ENCODE data around the gene AP2A1.

Gene AP2A1

DNA sequence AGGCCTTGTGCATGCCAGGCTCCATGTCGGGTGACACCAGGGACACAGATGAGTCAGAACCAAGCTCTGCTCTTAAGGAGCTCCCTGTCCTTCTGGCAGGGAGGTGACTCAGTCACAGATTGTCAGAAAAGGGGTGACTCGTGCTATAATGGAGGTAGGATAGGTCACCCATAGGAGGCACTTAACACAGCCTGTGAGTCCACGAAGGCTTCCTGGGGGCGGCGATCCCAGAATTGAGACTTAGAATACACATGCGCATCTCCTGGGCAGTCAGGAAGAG is 26.7 kb downstream of the AP2A1 start:
- DNase-seq (ENCODE audit: low read depth): no peak

DNA sequence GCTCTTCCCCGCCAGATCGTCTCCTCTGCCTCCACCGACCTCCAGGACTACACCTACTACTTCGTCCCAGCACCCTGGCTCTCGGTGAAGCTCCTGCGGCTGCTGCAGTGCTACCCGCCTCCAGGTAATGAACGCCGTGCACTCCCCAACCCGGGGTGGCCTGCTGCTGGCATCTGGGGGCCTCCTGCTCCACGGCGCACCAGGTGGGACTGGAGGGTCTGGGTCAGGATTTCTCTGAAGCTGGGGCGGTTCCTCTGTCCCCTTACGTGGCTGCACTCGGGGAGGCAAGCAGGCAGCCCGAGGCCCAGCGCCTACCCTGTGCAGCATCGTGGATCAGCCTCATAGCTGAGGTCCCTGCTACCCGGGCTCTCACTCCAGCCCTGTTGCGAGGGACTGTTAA is 28.8 kb downstream of the AP2A1 start:
- no peak for DNase-seq (ENCODE audit: low read depth)

DNA sequence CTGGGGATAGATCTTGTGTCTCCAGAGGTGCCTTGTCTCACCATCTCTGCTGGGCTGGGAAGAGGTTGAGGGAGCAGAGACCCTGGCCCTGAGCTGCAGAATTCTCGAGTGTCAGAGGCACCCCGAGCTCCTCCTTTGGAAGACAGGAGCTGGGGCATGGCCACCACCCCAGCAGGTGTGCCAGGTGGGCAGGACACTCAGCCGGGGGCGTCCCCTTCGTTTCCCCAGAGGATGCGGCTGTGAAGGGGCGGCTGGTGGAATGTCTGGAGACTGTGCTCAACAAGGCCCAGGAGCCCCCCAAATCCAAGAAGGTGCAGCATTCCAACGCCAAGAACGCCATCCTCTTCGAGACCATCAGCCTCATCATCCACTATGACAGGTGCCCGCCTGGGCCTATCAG is 31.8 kb downstream of the AP2A1 start:
- DNase-seq (ENCODE audit: low read depth): no peak

DNA sequence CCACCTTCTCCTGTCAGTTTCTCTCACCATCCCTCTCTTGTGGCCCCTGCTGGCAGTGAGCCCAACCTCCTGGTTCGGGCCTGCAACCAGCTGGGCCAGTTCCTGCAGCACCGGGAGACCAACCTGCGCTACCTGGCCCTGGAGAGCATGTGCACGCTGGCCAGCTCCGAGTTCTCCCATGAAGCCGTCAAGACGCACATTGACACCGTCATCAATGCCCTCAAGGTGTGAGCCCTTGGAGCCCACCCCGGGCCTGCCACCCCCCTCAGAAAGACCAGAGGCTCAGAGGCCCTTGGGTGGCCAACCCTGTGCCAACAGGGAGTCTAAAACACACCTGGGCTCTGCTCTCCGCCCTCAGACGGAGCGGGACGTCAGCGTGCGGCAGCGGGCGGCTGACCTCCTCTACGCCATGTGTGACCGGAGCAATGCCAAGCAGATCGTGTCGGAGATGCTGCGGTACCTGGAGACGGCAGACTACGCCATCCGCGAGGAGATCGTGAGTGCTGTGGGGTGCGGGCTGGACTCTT is 32.5 kb downstream of the AP2A1 start:
- no peak for DNase-seq (ENCODE audit: low read depth)

DNA sequence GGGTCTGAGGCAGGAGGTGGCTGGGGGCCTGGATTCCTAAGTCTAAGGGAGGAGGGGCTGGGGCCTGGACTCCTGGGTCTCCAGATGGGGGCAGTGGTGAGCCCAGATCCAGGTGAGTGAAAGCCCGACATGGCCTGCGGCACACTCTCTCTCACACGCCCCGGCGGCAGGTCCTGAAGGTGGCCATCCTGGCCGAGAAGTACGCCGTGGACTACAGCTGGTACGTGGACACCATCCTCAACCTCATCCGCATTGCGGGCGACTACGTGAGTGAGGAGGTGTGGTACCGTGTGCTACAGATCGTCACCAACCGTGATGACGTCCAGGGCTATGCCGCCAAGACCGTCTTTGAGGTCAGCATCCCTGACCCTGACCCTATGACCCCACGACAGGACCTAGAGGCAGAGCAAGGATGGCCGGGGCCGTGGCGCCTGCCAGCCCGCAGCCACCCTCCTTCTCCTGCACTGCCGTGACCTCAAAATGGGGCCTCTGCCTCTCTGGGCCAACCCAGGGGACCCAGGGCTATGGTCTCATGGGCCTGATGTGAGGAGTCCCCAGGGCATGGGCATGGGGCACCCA is 33.1 kb downstream of the AP2A1 start:
- no peak for DNase-seq (ENCODE audit: low read depth)

DNA sequence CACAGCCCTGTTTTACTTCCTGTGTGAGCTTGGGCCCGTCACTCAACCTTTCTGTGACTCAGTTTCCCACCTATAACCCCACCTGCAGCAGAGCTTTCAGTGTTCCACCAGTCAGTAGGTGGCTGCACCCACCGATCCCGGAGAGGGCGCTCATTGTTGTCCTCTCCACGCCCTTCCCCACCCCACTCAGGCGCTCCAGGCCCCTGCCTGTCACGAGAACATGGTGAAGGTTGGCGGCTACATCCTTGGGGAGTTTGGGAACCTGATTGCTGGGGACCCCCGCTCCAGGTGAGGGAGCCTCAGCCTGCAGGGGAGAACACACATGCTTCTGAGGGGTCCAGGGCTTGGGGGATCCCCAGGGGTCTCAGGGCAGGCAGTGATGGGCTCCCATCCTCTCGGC is 34.0 kb downstream of the AP2A1 start:
- DNase-seq (ENCODE audit: low read depth): no peak

DNA sequence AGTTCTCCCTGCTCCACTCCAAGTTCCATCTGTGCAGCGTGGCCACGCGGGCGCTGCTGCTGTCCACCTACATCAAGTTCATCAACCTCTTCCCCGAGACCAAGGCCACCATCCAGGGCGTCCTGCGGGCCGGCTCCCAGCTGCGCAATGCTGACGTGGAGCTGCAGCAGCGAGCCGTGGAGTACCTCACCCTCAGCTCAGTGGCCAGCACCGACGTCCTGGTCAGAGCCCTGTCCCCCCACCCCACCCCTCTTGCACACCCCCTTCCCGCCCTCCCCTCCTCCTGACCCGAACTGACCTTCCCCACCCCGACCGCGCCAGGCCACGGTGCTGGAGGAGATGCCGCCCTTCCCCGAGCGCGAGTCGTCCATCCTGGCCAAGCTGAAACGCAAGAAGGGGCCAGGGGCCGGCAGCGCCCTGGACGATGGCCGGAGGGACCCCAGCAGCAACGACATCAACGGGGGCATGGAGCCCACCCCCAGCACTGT is 34.6 kb downstream of the AP2A1 start:
- no peak for DNase-seq (ENCODE audit: low read depth)

DNA sequence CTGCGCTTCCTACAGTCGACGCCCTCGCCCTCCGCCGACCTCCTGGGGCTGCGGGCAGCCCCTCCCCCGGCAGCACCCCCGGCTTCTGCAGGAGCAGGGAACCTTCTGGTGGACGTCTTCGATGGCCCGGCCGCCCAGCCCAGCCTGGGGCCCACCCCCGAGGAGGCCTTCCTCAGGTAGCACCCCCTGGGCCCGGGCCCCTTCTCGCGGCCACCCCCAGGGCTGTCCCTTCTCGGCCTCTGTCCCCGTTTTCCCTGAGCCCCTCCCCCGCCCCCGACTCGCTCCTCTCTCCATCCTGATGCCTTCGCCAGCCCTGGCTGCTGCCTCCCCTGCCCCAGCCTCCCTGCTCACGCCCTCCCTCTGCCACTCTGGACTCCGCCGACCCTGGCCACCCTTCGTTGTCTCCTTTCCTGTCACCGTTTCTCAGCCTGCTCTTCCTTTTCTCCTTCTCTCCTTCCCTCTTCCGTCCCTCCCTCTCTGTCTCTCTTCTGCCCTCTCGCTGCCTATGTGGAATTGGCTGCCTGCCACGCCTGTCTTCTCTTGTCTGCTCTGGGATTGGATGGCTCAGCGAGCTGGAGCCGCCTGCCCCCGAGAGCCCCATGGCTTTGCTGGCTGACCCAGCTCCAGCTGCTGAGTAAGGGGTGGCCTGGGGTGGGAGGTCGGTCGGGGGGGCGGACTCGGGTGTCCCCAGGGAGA is 35.3 kb downstream of the AP2A1 start:
- DNase-seq (ENCODE audit: low read depth): no peak

DNA sequence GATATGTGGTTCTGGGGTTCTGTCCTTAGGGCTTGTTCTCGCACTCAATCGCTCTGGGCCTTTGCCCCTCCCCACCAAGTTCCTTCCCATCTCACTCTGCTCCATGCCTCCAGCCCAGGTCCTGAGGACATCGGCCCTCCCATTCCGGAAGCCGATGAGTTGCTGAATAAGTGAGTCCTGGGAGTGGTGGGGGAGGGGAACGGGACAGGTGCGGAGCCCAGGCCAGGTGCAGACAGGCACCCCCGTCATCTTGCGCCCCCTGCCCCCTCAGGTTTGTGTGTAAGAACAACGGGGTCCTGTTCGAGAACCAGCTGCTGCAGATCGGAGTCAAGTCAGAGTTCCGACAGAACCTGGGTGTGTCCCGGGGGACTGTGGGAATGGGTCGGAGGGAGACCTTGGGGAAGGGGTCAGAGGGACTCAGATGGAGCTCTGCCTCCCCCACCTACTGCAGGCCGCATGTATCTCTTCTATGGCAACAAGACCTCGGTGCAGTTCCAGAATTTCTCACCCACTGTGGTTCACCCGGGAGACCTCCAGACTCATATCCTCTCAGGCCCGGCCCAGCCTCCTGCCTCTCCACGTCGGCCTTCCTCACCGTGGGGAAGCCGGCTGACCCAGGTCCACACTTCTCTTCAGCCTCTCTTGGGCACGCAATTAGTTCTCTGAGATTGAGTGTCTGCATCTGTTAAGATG is 36.2 kb downstream of the AP2A1 start:
- DNase-seq (ENCODE audit: low read depth): no peak

DNA sequence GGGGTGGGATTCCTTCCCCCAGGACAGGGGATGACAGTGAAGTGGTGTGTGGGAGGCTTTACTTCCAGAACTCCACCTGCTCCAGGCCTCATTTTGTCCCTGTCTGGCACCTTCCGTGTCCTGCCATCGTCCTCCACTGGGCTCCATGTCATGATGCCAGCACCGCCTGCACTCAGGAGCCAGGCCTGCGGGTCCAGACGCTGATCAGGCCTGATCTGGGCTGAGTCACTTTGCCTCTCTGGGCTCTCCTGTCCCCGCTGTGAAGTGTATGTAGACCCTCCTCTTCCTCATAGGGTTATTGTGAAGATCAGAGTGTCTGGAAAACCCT is 36.7 kb downstream of the AP2A1 start:
- DNase-seq (ENCODE audit: low read depth): no peak

DNA sequence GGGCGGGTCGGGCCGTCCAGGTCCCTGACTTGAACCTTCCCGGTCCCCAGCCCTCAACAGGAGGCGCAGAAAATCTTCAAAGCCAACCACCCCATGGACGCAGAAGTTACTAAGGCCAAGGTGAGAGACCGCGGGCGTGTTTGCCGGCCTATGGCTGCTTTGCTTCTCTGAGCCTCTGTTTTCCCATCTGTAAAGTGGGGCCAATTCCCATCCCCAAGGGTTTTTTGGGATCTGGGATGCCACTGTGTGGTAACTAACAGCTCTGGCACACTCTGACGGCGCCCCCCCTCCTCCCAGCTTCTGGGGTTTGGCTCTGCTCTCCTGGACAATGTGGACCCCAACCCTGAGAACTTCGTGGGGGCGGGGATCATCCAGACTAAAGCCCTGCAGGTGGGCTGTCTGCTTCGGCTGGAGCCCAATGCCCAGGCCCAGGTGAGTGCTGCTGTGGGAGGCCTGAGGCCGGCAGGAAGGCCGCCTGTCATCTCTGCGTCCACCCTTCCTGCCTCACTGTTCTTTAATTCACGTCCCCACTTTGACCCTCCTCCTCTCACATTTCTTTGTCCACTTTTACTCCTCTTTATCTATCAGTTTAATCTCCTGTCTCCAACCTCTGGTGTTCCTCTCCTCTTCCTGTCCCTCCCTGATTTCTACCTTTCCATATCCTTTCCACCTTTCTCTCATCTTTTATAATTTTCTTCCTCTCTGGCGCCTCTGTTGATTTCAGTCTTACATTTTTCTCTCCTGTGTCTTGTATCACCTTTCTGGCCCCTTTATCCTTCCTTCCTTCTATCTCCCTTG is 39.2 kb downstream of the AP2A1 start:
- DNase-seq (ENCODE audit: low read depth): no peak

DNA sequence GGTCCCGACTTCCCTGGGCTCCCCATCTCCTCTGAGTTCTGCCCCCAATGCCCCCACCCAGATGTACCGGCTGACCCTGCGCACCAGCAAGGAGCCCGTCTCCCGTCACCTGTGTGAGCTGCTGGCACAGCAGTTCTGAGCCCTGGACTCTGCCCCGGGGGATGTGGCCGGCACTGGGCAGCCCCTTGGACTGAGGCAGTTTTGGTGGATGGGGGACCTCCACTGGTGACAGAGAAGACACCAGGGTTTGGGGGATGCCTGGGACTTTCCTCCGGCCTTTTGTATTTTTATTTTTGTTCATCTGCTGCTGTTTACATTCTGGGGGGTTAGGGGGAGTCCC is 39.8 kb downstream of the AP2A1 start:
- no peak for DNase-seq (ENCODE audit: low read depth)

DNA sequence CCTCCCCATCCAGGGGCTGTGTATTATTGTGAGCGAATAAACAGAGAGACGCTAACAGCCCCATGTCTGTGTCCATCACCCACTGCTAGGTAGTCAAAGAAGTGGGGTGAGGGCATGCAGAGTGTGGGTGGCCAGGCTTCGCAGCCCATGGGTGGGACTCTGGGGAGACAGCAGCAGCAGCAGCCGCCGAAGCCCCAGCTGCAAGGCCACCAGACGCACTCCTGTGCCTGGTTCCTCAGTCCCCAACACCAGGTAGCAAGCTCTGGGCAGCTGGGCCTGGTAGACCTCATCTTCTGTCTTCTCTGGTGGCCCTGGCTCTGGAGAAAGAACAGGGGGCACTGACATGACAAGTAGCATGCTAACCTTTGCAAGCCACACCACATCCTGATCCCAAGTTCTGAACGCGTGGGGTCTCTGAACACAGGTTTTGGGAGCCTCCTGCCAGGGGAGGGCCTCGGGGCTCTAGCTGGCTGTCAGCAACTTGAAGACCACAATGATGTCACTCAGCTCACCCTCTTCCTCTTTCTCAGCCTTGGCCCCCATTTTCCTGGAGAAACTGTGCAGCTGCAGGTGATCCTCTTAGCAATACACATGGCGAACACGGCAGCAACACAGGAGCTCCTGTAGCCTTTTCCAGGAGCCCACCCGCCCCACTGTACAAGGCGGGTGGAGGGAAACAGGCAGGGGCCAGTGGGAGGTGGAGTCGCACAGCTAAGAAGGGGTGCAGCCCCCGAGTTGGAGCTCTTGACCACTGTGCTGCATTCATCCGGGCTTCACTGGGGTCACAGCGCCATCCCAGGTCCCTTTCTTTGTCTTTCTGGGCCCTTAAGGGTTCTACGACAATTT is 40.5 kb downstream of the AP2A1 start:
- DNase-seq (ENCODE audit: low read depth): no peak

DNA sequence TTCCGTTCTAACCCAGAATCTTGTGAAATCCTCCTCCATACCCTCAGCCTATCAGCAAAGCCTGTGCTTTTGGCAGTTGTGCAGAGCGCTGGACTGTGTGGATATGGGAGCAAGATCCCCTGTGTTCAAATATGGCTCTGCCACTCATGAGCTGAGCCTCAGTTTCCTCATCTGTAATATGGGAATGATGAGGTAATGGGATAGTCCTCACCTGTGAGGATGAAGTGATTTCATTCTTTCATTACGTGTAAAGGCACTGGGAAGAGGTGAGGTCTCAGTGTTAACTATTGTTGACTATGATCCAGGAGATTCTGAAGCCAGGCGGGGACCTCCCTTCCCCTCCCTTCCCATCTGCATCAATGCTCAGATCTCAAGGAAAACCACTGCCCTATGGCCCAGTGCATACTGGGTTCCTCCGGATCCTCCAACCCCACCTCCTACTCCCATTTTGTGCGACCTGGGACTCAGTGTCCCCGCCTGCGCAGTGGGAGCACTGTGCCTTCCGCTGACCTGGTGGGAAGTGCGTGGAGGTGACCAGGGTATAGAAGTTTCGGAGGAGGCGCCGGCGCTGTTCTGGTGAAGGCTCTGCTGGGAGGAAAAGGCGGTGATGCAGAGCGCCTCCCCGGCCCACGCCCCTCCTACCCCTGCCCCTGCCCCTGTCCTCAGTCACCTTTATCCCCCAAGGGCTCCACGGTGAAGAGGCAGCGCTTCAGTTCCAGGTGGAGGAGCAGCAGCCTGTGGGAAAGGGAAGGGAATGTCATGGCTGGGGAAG is 41.3 kb downstream of the AP2A1 start:
- DNase-seq (ENCODE audit: low read depth): no peak

DNA sequence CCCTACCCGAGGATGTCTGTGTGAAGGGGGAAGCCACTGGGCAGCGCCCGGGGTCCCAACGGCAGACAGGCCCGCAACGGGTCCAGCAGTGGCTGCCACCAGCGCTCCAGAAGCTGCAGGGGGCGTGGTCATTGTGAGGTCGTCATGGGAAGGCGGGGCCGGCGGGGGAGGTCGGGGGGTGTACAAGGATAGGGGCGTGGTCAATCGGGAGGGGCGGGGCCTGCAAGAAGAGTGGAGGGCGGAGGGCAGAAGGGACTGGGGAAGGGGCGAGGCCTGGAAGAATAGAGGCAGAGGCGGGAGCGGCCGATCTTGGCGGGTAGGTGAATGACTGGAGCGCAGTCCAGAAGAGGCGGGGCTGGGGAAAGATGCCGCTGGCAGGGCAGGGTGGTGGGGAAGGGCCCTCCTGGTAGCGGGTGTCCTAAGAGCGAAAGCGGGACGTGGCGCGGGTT is 41.9 kb downstream of the AP2A1 start:
- peak; percentile 83 for DNase-seq (ENCODE audit: low read depth)

DNA sequence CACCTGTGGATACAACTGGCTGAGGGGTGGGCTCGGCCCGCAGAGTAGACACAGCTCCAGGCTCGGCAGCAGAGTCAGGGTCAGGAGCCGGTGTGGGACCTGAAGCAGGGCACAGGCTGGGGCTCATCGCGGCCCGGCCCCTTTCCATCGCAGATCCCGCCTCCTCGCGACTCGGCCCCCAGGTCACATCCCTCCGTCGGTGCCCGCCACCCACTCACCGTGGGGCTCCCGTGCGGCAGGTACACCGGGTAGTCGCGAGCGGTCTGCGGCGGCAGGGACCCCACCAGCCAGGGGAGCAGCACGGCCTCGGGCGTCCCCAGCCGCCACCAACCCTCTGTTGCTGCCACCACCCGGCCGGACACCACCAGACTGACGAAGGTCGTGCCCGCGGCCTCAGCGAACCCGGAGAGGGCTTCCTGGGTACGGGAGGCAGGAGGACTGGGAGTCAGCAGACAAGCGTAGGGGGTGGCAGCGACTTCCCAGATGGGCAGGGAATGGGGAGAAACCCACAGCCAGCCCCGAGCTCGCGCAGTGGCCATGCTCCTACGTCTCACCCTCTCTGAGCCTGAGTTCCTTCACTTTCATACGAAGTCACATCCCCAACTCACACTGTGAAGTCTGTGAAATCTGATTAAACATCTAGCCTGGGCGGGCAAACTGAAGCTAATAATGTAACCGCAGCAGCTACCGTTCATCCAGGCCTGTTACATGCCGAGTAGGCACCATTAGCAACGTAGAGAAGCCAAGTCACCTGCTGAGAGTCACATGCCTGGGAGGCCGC is 42.5 kb downstream of the AP2A1 start:
- no peak for DNase-seq (ENCODE audit: low read depth)

DNA sequence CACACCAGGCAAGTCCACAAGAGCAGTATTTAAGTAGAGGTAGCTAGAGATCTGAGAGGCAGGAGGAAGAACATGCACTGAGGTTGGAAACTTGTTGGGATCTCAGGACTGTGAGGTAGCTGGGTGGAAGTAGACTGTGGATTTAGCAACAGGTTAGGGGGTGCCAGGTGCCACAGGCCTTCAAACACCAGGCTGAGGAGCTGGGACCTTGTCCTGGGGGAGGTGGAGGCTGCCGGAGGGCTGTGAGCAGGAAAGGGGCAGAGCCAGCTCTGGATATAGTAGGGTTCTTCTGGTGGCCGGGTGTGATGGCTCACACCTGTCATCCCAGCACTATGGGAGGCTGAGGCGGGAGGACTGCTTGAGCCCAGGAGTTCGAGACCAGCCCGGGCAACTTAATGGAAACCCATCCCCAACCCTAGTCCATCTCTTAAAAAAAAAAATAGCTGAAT is 43.2 kb downstream of the AP2A1 start:
- DNase-seq (ENCODE audit: low read depth): no peak

DNA sequence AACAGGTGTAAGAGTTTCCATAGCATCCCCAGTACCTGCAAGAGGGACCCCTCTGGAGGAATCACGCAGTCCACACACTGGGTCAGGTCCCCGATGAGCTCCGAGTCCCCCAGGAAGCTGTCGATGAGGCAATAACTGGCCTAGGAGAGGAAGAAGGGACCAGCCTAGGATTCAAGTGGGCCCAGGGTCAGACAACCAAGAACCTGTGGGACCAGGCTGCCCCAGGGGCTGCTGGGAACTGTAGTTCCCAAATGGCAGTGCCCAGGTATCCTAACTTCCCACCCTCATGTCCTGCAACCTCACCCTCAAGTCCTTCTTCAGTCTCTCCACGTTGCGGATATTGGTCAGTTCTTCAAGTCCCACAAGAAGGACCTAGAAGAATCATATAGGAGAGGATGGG is 44.5 kb downstream of the AP2A1 start:
- DNase-seq (ENCODE audit: low read depth): no peak

DNA sequence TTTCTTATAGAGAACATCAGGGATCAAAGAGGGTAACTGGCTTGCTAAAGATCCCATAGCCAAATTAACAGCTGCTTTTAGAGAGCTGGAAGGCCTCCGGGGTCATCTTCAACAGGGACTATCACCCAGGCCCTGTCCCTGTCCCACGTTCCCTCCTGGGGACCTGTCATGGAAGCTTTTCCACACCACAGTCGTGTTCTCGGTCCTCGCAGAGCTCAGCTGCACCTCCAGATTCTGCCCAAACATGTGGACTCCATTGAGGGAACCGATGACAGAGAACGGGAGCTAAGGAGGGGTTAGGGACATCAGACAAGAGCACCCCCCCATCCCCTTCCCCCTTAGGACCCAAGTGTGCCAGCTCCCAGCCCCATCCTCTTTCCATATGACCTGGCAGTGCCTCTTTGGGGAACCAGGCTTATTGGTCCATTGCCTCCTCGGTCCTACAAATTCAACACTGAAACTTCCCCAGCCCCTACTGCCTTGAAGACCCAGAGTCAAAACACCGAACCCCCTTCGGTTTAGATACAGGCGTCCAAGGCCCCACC is 45.7 kb downstream of the AP2A1 start:
- no peak for DNase-seq (ENCODE audit: low read depth)

All from stimulated activated CD4-positive, alpha-beta T cell treated with anti-CD3 and anti-CD28 coated beads, Interleukin-2, amount 100 ng/mL, for 4 hours (primary cell).